ENCODE data around the gene SH3PXD2A. TPM values are rescaled to one million over a fixed set of nuclear protein-coding genes. Genes with fewer than 3 reads are reported as not detected.

SH3PXD2A gene
- total RNA-seq, 4 donors from 2014 or later, result 12.1 to 68.5 (median 21.7) TPM

- Histone ChIP-seq H3K27me3 (no peaks in the 10 kb centered on the region), H3K4me1 (peaks cover 0 to 31% (median 2%) of the 10 kb centered on the region in 4 donors), H3K27ac (peak overlapping the region in 2 of 4 donors; percentile 37 to 58), H3K4me3 (no peak overlapping the region), H3K36me3 (no peaks in the 10 kb centered on the region), H3K9me3 (no peaks in the 10 kb centered on the region)
- TF ChIP-seq POLR2A (IDR thresholded peaks at IDR 0.05), result no peak
- TF ChIP-seq CTCF (IDR thresholded peaks at IDR 0.05), result no peak
- peak in 2 of 3 donors; percentile 36 to 44 for DNase-seq
Observed at GRCh38 chr10:103547391-103547946, 307.9 kb downstream of the SH3PXD2A start.

GRCh38 chr10:103546401-103546800, 309.0 kb downstream of the SH3PXD2A start:
- Histone ChIP-seq H3K27ac (peak overlapping the region in 1 of 4 donors; percentile 37), H3K9me3 (no peaks in the 10 kb centered on the region), H3K4me3 (no peak overlapping the region), H3K27me3 (no peaks in the 10 kb centered on the region), H3K4me1 (peaks cover 0 to 22% (median 2%) of the 10 kb centered on the region in 4 donors), H3K36me3 (no peaks in the 10 kb centered on the region)
- peak in 1 of 3 donors; percentile 9 for DNase-seq
- TF ChIP-seq POLR2A (IDR thresholded peaks at IDR 0.05), result no peak
- TF ChIP-seq CTCF (IDR thresholded peaks at IDR 0.05), result no peak

GRCh38 chr10:103545771-103546281, 309.6 kb downstream of the SH3PXD2A start:
- TF ChIP-seq CTCF (IDR thresholded peaks at IDR 0.05) (no peak), POLR2A (IDR thresholded peaks at IDR 0.05) (no peak)
- Histone ChIP-seq H3K4me1 (peaks cover 0 to 22% (median 2%) of the 10 kb centered on the region in 4 donors), H3K27me3 (no peaks in the 10 kb centered on the region), H3K4me3 (no peak overlapping the region), H3K27ac (peak overlapping the region in 2 of 4 donors; percentile 15 to 55), H3K36me3 (no peaks in the 10 kb centered on the region), H3K9me3 (no peaks in the 10 kb centered on the region)
- DNase-seq, result peak in 2 of 3 donors; percentile 56 to 61

GRCh38 chr10:103545366-103545765, 310.0 kb downstream of the SH3PXD2A start:
- TF ChIP-seq CTCF (IDR thresholded peaks at IDR 0.05) (no peak), POLR2A (IDR thresholded peaks at IDR 0.05) (no peak)
- peak in 1 of 3 donors; percentile 44 for DNase-seq
- H3K4me3 ChIP-seq, result no peak overlapping the region
- H3K9me3 ChIP-seq, result no peaks in the 10 kb centered on the region
- H3K36me3 ChIP-seq, result no peaks in the 10 kb centered on the region
- peak overlapping the region in 2 of 4 donors; percentile 15 to 55 for H3K27ac ChIP-seq
- no peaks in the 10 kb centered on the region for H3K27me3 ChIP-seq
- peaks cover 0 to 22% (median 2%) of the 10 kb centered on the region in 4 donors for H3K4me1 ChIP-seq

- Histone ChIP-seq H3K36me3 (no peaks in the 10 kb centered on the region), H3K27me3 (no peaks in the 10 kb centered on the region), H3K4me3 (no peak overlapping the region), H3K4me1 (peaks cover 0 to 22% (median 2%) of the 10 kb centered on the region in 4 donors), H3K9me3 (no peaks in the 10 kb centered on the region), H3K27ac (peak overlapping the region in 1 of 4 donors; percentile 55)
- TF ChIP-seq POLR2A (IDR thresholded peaks at IDR 0.05) (no peak), CTCF (IDR thresholded peaks at IDR 0.05) (no peak)
- peak in 2 of 3 donors; percentile 36 to 43 for DNase-seq
Observed at GRCh38 chr10:103544657-103545310, 310.6 kb downstream of the SH3PXD2A start.

Small RNA genes lying within 50 kb of the gene (small RNA-seq; reads per million reads assigned to genes)
- gene RF00019, result 0 reads per million in 2 donors

Other genes with a start within 250 kb of the SH3PXD2A start
- gene STN1, start 62.6 kb upstream of the SH3PXD2A start, total RNA-seq, result 10 to 100 TPM in 3 of 4 donors, 1 to 10 TPM in 1; 9.5 to 37.1 (median 18.5) TPM
- 10 to 100 TPM; 38.5 to 55.4 (median 52.6) TPM for gene SLK, start 111.6 kb upstream of the SH3PXD2A start, total RNA-seq
- 100 to 1,000 TPM in 2 of 4 donors, 10 to 100 TPM in 1, 1 to 10 TPM in 1; 4.1 to 240 (median 97.1) TPM for gene COL17A1, start 230.3 kb upstream of the SH3PXD2A start, total RNA-seq

All from Peyer's patch (tissue), 4 donors.